KOPT-K1 (cell line): ENCODE results near the gene ARHGEF4.

Experiments used
- H3K27ac ChIP-seq: fragments of 200-600 bp; sonication (generic); 2 replicates; pipeline ENCODE4 v1.5.1; 2016; ENCODE audit warnings: antibody characterized with exemption, mild to moderate bottlenecking, low read depth, low read length; ENCODE audit not compliant: poor library complexity, severe bottlenecking
- H3K36me3 ChIP-seq: fragments of 200-600 bp; sonication (generic); 2 replicates; pipeline ENCODE4 v1.5.1; 2017; ENCODE audit warnings: antibody characterized with exemption, mild to moderate bottlenecking, low read length, moderate library complexity; ENCODE audit not compliant: insufficient read depth
- H3K9me3 ChIP-seq: fragments of 200-600 bp; sonication (generic); 2 replicates; pipeline ENCODE4 v1.5.1; 2017; ENCODE audit warnings: antibody characterized with exemption, low read length, mild to moderate bottlenecking; ENCODE audit not compliant: insufficient read depth, poor library complexity, severe bottlenecking

ARHGEF4 gene

GRCh38 chr2:130849896-130850787, 13.4 kb downstream of the ARHGEF4 start:
- Histone ChIP-seq H3K9me3 (no peaks in the 10 kb centered on the region), H3K27ac (no peak overlapping the region), H3K36me3 (no peaks in the 10 kb centered on the region)

GRCh38 chr2:130850788-130851623, 14.3 kb downstream of the ARHGEF4 start:
- Histone ChIP-seq H3K27ac (no peak overlapping the region), H3K9me3 (no peaks in the 10 kb centered on the region), H3K36me3 (no peaks in the 10 kb centered on the region)

- H3K9me3 ChIP-seq, result no peaks in the 10 kb centered on the region
- H3K27ac ChIP-seq, result no peak overlapping the region
- no peaks in the 10 kb centered on the region for H3K36me3 ChIP-seq
Measured at GRCh38 chr2:130851624-130852382, 15.1 kb downstream of the ARHGEF4 start.

DNA sequence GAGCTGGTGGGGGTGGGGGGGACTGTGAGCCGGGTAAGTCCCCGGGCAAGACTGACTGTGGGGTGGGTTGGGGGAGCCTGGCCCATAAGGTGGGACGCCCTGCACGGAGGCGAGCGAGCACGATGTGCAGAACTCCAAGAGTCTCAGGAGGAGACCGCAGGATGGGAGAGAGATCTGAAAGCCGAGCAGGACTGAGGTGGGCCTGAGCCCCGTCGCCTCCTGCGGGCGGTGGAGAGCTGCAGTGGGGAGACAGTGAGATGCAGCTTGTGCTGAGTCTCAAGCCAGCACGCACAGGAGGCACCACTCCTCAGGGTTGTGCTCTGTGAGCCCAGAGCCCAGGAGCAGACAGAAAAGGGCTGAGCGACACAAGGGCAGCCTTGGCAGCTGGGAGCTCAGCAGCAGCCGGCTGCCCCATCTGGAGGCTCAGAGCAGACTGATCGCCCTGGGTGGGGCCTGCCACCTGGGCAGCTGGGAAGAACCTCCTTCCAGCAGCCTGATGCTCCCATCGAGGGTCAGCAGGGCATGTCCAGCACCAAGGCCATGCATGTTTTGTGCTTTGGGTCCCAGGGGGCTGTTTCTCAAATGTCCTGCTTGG, 15.9 kb downstream of the ARHGEF4 start:
- Histone ChIP-seq H3K27ac (no peak overlapping the region), H3K36me3 (no peaks in the 10 kb centered on the region), H3K9me3 (no peaks in the 10 kb centered on the region)

- H3K27ac ChIP-seq, result no peak overlapping the region
- no peaks in the 10 kb centered on the region for H3K9me3 ChIP-seq
- H3K36me3 ChIP-seq, result no peaks in the 10 kb centered on the region
Measured at GRCh38 chr2:130853391-130853790, 16.7 kb downstream of the ARHGEF4 start.

DNA sequence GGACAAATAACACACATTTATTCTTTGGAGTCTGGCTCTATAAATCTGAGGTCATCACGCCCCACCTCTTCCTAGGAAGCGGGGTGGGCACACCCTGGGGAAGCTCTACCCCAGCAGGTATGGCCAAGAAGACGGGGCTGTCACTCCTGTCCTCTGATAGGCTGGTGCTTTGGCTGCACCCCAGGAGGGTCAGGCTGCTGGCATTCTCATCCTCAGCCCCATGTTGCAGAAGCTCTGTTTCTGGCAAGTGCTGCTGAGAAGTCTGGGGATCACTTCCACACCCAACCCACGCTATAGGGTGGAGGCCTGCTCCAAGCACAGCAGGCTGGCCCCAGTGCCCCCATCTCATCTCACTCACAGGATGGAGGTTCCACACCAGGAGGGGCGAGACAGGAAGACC, 17.6 kb downstream of the ARHGEF4 start:
- Histone ChIP-seq H3K27ac (no peak overlapping the region), H3K36me3 (no peaks in the 10 kb centered on the region), H3K9me3 (no peaks in the 10 kb centered on the region)

GRCh38 chr2:130864830-130865800, 28.4 kb downstream of the ARHGEF4 start:
- Histone ChIP-seq H3K36me3 (no peaks in the 10 kb centered on the region), H3K27ac (no peak overlapping the region), H3K9me3 (no peaks in the 10 kb centered on the region)

DNA sequence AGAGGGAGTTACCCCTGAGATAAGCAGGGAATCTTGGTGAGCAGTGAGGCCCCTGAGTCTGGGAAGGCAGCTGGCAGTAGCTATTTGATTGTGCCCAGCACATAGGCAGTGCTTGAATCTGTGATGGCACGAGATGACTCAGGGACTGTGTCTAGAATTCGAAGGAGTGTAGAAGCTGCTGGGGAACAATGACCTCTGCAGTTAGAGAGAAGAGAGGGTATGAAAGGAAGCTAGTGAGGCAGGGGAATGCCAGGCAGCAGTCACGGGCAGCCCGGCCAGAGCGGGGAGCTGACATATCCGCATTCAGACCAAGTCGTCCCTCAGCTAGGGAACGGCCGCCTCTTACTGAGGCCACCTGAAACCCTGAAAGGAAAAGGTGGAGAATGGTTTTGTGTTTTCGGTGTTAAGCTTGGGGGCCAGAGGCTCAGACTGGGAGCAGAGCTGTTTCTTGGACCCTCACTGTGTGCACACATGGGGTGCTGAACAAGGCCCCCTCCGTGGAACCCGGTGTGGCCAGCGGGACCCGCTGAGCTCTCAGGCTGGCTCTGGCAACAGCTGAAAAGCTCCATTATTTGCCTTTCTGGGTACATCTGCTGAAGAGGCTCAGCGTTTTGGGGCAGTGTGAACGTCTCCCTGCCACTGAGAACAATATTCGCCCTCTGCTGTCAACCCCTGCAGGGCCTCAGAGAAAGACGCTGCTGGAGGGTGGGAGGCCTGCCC, 32.9 kb downstream of the ARHGEF4 start:
- Histone ChIP-seq H3K36me3 (no peaks in the 10 kb centered on the region), H3K27ac (no peak overlapping the region), H3K9me3 (no peaks in the 10 kb centered on the region)

GRCh38 chr2:130870161-130870485, 33.4 kb downstream of the ARHGEF4 start:
- H3K36me3 ChIP-seq, result no peaks in the 10 kb centered on the region
- no peak overlapping the region for H3K27ac ChIP-seq
- H3K9me3 ChIP-seq, result no peaks in the 10 kb centered on the region

DNA sequence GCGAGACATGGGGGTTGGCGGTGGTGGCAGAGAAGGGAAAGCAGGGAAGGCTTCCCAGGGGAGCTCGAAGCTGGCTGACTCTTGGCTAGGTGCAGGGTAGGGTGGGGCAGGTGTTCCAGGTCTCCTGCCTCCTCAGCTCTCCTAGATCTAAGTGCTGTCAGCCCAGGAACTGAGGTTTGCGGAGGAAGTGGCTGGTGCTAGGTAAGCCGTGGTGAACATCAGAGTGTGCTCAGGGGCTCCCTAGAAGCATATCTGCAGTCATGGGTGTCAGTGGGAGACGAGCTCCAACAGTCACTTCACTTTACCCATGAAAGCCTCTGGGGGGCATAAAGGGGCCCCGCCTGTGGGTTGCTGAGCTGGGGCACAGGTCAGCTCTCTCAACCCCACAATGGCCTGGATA, 34.1 kb downstream of the ARHGEF4 start:
- no peak overlapping the region for H3K27ac ChIP-seq
- H3K36me3 ChIP-seq, result no peaks in the 10 kb centered on the region
- no peaks in the 10 kb centered on the region for H3K9me3 ChIP-seq

DNA sequence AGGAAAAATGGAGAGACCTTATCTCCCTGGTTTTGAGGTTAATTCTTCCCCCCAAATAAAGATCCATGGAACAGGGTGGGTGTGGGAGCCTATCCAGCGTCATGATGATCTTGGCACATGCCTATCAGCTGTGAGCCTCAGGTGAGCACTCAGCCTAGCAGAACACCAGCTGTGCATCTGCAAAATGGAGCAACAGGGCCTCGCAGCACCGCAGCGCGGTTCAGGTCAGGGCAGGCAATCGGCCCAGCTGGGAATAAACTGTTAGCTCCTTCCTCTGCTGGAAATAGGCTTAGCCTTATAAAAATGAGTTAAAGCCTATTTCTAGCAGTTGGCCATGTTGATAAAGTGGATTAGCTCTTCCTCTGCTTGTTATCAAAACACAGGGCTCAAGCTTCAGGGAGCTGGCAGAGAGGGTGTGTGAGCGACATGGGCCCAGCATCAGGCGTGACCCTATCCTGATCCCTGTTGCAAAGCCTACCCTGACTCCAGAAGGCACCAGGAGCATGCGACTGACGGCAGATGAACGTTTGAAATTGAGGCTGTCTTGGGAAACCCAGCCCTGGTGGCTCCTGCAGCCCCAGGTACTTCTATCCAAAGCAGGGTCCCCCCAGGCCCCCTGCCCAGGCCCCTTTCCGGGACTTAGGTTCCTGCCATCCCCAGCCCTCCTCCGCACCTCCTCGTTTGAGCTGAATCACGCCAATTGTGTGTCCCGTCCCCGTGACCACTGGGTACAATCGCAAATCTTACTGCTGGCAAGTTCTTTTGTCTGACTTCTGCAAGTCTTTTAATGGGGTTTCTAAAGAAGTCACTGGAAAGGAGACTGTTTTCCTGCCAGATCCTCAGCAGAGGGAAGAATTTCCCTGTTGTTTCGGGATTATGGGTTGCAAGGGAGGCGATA, 35.4 kb downstream of the ARHGEF4 start:
- Histone ChIP-seq H3K36me3 (no peaks in the 10 kb centered on the region), H3K27ac (no peak overlapping the region), H3K9me3 (no peaks in the 10 kb centered on the region)

DNA sequence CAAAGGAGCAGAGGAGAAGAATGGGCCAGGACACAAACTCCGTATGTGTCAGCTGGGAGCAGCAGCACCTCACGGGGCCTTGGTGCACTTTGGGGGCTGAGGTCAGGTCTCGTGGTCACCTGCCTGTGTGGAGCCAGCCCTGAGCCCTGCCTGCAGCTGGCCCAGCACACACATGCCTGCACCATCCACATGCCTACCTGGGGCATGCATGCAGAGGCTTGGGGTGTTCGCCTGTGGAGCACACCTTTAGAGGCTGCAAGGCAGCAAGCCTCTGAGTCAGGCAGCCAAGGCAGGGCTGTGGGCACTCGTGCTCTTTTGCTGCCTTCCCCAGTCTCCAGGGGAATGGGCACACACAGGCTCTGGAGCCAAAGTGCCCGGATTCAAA, 36.0 kb downstream of the ARHGEF4 start:
- H3K27ac ChIP-seq, result no peak overlapping the region
- no peaks in the 10 kb centered on the region for H3K36me3 ChIP-seq
- H3K9me3 ChIP-seq, result no peaks in the 10 kb centered on the region
